Mesothelial cell of epicardium (in vitro differentiated cells): ENCODE results near the gene ANKS1A. TPM values are rescaled to one million over a fixed set of nuclear protein-coding genes. Genes with fewer than 3 reads are reported as not detected.
A peak's percentile ranks its signal among the peaks of the same experiment; 100 is the strongest.

Experiments used
- DNase-seq, 2 experiments: peaks; one replicate each; pipeline ENCODE4 v3.0.0; 2021; ENCODE audit warnings: low spot score in 2 of 2; ENCODE audit not compliant: unreplicated experiment in 2 of 2
- H3K27ac Mint-ChIP-seq: 2 replicates; pipeline ENCODE4 v1.8.0; 2021; ENCODE audit warnings: mixed read lengths
- H3K27me3 Mint-ChIP-seq: 2 replicates; pipeline ENCODE4 v1.8.0; 2021; ENCODE audit warnings: low read depth, mixed read lengths
- H3K36me3 Mint-ChIP-seq: 2 replicates; pipeline ENCODE4 v1.8.0; 2021; ENCODE audit warnings: mixed read lengths
- H3K4me1 Mint-ChIP-seq: 2 replicates; pipeline ENCODE4 v1.8.0; 2021; ENCODE audit warnings: mixed read lengths
- H3K4me3 Mint-ChIP-seq: 2 replicates; pipeline ENCODE4 v1.8.0; 2021; ENCODE audit warnings: mild to moderate bottlenecking, moderate library complexity, mixed read lengths
- H3K9me3 Mint-ChIP-seq: 2 replicates; pipeline ENCODE4 v1.8.0; 2021; ENCODE audit warnings: mixed read lengths
- CTCF ChIP-seq: fragments of 200-600 bp; sonication (generic); IDR thresholded peaks from one replicate; pipeline ENCODE4 v1.5.0; 2021; ENCODE audit warnings: antibody characterized with exemption; ENCODE audit not compliant: unreplicated experiment
- total RNA-seq: library from RNA; stranded (reverse); gene quantifications from 3 replicates; pipeline ENCODE4 v1.2.1, GENCODE V29; 2021

Gene ANKS1A
- total RNA-seq, 1 donor from 2014 or later: 30.6 TPM

GRCh38 chr6:35064290-35064689 lies 175.2 kb downstream of the ANKS1A start:
- DNase-seq: no peak
- H3K4me1 Mint-ChIP-seq: peaks cover 4% of the 10 kb centered on the region
- no peaks in the 10 kb centered on the region for H3K27me3 Mint-ChIP-seq
- peaks cover 19% of the 10 kb centered on the region for H3K36me3 Mint-ChIP-seq
- H3K4me3 Mint-ChIP-seq: no peak overlapping the region
- TF ChIP-seq CTCF: no peak
- H3K27ac Mint-ChIP-seq: peak overlapping the region; percentile 24
- no peaks in the 10 kb centered on the region for H3K9me3 Mint-ChIP-seq

- Mint-ChIP-seq H3K27ac (no peak overlapping the region), H3K27me3 (no peaks in the 10 kb centered on the region), H3K4me3 (no peak overlapping the region), H3K9me3 (no peaks in the 10 kb centered on the region), H3K4me1 (peaks cover 4% of the 10 kb centered on the region), H3K36me3 (peaks cover 18% of the 10 kb centered on the region)
- TF ChIP-seq CTCF: no peak
- DNase-seq: no peak
Measured at GRCh38 chr6:35064757-35065440, 175.8 kb downstream of the ANKS1A start.

GRCh38 chr6:35065441-35065800 lies 176.4 kb downstream of the ANKS1A start:
- H3K27me3 Mint-ChIP-seq: no peaks in the 10 kb centered on the region
- no peaks in the 10 kb centered on the region for H3K9me3 Mint-ChIP-seq
- no peak for TF ChIP-seq CTCF
- H3K27ac Mint-ChIP-seq: no peak overlapping the region
- DNase-seq: no peak
- peaks cover 4% of the 10 kb centered on the region for H3K4me1 Mint-ChIP-seq
- no peak overlapping the region for H3K4me3 Mint-ChIP-seq
- peaks cover 18% of the 10 kb centered on the region for H3K36me3 Mint-ChIP-seq

- no peak overlapping the region for H3K27ac Mint-ChIP-seq
Measured at GRCh38 chr6:35065870-35066269, 176.8 kb downstream of the ANKS1A start.

GRCh38 chr6:35067234-35067633 lies 178.2 kb downstream of the ANKS1A start:
- peak overlapping the region; percentile 21 for H3K27ac Mint-ChIP-seq

More at GRCh38 chr6:35065870-35066269, 176.8 kb downstream of the ANKS1A start:
- no peak for DNase-seq
- peaks cover 6% of the 10 kb centered on the region for H3K4me1 Mint-ChIP-seq
- H3K36me3 Mint-ChIP-seq: peaks cover 16% of the 10 kb centered on the region
- H3K4me3 Mint-ChIP-seq: no peak overlapping the region
- H3K27me3 Mint-ChIP-seq: no peaks in the 10 kb centered on the region
- no peaks in the 10 kb centered on the region for H3K9me3 Mint-ChIP-seq
- no peak for TF ChIP-seq CTCF

More at GRCh38 chr6:35067234-35067633, 178.2 kb downstream of the ANKS1A start:
- no peak for TF ChIP-seq CTCF
- Mint-ChIP-seq H3K4me3 (no peak overlapping the region), H3K36me3 (peaks cover 13% of the 10 kb centered on the region), H3K9me3 (no peaks in the 10 kb centered on the region), H3K27me3 (no peaks in the 10 kb centered on the region), H3K4me1 (peaks cover 17% of the 10 kb centered on the region)
- DNase-seq: no peak
